Stimulated activated CD8-positive, alpha-beta memory T cell treated with anti-CD3 and anti-CD28 coated beads, Interleukin-7, amount 100 ng/mL, for 1 hour (primary cell): Measurements from ENCODE around the gene ADRB1.

ENCODE experiments used
- DNase-seq, 2 donors: peaks; one replicate each; pipeline ENCODE4 v3.0.0-alpha.2; 2020; ENCODE audit warnings: low read depth in 2 of 2

Gene ADRB1

DNA sequence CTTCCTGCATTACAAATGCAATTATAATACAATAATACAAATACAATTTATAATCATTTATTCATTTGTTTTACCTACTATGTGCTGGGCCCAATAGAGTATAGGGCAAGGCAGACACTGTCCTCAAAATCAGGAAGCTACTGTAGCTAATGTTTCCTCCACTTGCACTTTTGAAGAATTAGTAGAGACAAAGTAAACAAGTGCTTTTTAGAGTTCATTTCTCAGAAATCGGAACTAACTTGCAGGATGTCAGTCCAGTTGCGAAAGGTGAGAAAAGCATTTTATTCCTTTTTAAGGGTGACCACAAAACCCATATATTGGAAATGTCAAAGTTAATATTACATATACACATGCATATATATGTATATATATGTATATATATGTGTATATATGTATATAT is 14.2 kb downstream of the ADRB1 start:
- DNase-seq = no peak

- DNase-seq = no peak
These were observed 14.6 kb downstream of the ADRB1 start for GRCh38 chr10:114058297-114058696.

DNA sequence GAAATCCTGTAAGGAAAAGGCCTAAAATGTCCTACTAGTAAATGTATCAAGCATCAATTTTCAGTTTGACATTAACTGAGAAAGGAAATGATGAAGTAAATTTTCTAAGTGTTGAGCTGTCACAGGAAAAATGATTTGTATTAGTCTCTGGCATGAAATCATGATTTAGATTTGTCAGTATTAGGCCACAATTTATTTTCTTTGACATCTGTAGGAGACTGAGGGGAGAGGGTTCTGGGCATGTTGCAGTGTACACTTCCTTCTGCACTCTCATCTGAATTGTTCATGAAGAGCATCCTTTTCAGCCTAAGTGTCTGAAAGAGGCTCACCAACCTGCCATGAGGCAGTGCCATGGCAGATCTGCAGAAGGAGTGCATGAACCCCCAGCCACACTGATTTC is 15.9 kb downstream of the ADRB1 start:
- DNase-seq = no peak

DNA sequence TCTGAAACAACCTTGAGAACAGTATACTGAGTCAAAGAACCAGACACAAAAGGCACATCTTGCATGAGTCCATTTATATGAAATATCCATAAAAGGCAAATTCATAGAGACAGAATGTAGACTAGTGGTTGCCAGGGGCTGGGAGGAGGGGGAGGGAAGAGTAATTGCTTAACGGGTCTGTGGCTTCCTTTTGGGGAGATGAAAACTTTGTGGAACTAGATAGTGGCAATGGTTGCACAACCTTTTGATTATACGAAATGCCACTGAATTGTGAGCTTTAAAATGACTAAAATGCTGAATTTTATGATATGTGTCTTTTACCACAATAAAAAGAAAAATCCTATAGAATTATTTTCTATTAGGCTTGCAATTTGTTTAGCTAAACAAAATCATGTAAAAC is 16.8 kb downstream of the ADRB1 start:
- no peak for DNase-seq

DNA sequence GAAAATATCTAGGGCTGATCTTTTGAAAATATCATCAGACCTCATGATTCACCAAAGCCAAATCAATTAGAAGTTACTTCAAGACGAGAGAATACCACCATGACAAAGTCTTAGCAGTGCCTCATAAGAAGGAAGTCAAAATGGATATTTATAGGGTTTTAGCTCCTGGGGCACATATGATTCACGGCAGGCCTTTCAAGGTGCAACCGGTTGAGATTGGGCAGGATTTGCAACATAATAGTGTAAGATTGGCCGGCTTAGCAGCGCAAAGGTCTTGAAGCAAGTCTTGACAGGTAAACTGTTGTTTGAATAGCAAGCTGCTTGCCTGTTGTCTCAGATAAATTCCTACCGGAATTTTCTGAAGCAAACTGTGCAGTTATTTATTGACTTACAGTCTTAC is 17.5 kb downstream of the ADRB1 start:
- DNase-seq = no peak

DNA sequence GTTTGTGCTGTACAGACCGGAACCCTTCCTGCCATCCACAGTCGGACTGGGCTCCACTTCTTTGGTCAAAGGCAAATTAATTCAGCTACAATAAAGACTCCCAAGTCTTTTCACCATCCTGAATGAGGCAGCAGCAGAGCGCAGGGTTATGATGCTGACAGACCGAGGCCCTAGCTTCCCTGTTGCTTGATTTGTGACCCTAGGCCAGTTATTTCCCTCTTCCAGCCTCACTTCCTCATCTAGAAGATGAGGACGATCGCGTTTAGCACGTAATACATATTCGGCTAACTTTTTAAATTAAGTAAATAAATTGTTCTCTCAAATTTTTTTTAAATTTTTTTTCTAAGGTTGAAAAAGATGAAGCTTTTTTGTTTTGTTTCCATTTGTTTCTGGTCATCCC is 18.1 kb downstream of the ADRB1 start:
- no peak for DNase-seq

DNA sequence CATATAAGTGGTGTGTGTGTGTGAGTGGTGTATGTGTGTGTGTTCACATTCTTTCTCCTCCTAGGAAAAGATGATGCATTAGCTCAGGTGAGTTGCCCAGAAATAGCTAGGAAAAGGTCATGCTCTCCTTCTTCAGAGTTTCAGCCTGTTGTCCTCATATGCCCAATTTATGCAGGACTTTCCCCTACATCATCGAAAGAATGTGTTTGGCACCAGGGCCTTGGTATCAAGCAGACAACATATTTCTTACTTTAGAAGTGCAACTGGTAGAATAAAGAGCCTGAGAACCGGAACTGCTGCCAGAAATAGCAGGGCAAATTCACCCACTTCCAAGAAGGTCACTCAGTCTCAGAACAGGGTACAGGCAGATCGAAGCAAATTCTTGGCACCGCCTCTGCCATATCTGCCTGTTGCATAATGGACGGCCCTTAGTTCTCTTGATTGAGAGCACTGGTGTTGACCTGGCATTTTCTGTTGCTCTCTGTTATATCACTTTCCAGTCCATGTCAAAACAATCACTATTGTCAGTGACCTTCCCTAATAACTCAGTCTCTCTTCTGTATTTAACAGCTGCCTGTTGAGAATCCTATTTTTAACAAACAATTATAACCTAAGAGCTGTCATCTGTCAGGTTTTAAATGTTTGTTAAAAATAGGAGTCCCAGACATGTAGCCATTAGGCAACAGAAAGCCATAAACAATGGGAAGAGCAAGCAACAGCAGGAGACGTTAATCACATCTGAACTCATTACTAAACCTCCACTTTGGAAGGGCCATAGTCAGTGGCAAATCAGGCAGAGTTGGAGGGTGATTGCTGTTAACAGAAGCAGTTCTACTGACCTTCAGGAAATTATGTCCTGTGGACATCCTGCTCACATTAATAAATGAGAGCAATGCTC is 20.7 kb downstream of the ADRB1 start:
- no peak for DNase-seq

DNA sequence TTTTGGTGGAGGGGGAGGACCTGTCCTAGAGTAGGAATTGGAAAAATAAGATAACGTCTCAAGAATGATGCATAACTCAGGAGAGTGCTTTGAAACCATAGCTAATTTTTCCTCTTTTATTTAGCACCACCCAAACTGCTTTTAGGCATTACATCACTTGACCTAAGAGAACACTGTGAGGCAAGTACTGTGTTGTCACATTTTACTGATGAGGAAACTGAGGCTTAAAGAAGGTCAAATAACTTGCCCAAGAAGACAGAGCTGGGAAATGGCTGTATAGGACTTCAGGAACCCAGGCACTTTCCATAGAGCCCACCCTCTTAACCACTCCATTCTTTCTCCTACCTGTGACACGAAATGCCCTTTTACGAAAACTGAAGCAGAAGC is 21.4 kb downstream of the ADRB1 start:
- DNase-seq = no peak

- no peak for DNase-seq
These were observed 24.5 kb downstream of the ADRB1 start for GRCh38 chr10:114068054-114068707.

- DNase-seq = no peak
These were observed 27.0 kb downstream of the ADRB1 start for GRCh38 chr10:114070710-114071109.

DNA sequence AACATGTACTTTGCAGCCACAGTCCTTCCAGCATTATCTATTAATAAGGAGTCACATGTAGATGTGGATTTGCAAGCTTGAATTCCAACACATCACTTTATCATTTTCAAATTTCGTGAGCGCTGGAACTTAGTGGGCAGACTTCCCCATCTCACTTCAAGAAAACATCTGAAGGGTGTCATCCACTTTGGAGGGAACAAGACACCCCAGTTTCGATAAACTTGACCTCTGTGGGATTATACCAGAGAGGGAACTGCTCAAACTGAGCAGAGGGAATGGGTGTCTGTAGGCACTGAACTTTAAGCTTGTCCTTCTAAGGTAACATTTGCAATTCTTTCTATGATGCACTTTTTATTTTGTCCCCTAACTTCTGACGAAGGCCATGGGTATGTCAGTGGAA is 27.5 kb downstream of the ADRB1 start:
- DNase-seq = no peak

DNA sequence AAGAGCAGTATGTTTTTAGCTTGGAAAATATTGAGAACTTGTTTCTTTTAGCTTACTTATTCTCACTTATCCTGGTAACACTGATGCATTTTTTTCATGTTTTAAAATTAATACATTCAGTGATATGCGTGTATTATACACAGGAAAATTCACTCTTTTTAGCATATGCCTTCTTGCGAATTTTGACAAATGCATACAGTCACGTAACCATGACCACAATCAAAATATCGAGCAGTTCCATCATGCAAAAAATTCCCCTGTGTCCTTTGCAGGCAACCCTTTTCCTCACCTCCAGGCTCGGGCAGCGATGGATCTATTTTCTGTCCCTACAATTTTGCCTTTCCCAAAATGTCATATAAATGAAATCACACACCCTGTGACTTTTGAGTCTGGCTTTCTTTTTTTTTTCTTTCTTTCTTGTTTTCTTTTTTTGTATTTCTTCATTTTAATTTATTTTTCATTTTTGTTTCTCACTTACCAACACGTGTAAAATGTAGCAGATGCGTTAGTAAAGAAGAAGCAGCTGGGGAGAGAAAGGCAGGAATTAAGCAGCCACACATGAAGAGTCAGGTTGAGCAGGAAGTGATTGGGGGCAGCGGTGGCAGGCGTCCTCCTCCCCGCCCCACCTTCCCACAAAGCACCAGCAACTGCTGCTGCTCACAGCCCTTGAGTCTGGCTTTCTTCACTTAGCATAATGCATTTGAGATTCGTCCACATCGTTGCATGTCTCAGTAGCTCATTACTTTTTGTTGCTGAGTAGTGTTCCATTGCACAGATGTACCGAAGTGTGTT is 29.9 kb downstream of the ADRB1 start:
- no peak for DNase-seq

DNA sequence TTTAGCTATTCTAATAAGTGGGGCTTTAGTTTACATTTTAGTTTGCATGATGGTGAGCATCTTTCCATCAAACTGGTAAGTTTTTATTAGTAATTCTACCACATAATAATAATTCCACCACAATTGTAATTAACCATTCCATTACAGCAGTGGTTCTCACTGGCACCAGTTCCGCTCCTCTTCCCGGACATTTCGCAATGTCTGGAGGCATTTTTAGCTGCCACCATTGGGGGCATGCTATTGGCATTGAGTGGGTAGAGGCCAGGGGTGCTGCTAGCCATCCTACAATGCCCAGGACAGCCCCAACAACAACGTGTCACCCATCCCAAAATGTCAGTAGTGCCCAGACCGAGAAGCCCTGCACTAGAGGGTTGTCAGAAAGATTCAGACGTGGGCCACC is 31.4 kb downstream of the ADRB1 start:
- DNase-seq = no peak

DNA sequence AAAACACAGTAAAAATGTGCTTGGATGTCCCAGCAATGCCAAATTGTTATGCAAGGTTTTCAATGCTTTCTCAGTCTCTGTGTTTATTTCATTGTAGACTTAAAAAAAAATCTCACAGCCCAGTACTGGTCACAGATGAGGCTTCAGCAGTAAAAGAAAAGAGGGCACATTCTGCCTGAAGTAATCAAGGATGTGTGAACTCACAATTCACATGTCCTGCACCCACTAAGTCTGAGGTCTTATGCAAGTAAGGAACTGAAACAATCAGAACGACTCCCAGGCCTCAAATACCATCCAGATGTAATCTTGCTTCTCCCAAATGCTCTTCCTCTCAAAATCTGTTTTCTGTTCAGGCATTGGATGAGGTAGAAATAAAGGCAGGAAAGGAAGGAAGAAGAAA is 33.7 kb downstream of the ADRB1 start:
- DNase-seq = no peak

DNA sequence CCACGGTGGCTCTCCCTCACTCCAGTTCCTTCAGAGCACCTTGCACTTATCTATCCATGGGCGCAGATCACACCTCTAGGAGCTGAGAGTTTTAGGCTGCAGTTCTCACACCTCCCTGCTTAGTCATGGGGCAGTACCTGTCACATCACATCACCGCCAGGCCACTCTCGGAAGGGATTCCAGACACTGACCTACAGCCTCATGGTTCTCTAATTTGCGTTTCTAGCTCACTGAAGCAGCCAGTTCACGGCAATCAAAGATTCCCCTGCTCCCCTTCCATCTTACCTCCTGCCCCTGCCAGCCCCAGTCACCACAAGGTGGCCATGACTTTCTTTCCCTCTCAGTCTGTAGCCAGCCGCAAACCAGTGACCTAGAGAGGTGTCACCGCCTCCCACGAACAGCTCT is 34.2 kb downstream of the ADRB1 start:
- DNase-seq = no peak

DNA sequence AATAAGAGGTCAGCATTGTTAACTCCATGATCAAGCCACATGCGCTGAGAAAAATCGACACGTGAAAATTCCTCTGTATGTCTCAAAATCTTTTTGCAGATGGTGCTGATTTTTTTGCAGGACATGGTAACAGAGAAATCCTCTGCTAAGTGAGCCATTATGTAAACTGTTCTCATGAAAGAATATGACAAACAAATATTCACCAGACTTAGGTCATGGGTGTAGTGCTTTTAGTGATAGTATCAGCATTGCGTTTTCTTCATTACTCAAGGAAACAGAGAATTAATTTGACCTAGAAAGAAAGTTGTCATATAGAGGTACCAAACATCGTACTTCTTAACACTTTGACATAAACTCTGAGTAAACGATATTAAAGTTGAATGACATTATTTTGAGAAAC is 34.7 kb downstream of the ADRB1 start:
- no peak for DNase-seq

DNA sequence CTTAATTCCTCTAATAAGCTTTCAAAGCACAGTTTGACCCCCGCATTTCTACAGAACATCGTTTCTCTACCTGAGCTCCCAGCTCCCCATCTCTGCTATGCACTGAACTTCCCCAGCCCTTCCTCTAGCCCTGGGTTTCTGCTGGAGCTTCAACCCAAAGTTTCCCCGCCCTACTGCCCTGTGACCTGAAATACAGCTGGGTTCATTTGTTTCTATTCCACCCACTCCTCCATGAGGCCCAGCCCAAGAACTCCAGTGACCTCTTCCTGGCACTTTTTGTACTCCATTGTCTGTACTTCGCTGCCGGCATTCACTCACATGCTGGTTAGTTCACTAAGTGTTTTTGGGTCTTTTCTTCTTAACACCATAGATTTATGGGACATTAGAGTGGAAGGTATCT is 35.8 kb downstream of the ADRB1 start:
- no peak for DNase-seq

- DNase-seq = no peak
These were observed 38.4 kb downstream of the ADRB1 start for GRCh38 chr10:114081911-114082583.

- DNase-seq = no peak
These were observed 39.4 kb downstream of the ADRB1 start for GRCh38 chr10:114083040-114083439.

GRCh38 chr10:114084215-114084614 is 40.5 kb downstream of the ADRB1 start:
- no peak for DNase-seq

- no peak for DNase-seq
These were observed 43.6 kb downstream of the ADRB1 start for GRCh38 chr10:114087255-114087654.

- no peak for DNase-seq
These were observed 44.0 kb downstream of the ADRB1 start for GRCh38 chr10:114087655-114088054.
